CD8-positive, alpha-beta memory T cell (primary cell): Measurements from ENCODE around the gene NPY2R. TPM values are rescaled to one million over a fixed set of nuclear protein-coding genes. Genes with fewer than 3 reads are reported as not detected.

Experiments used
- CTCF ChIA-PET: fragments of 350-600 bp; sonication (Branson Sonifier 250); formaldehyde crosslinking; loops from one replicate; lab custom pipeline; 2021; ENCODE audit warnings: antibody characterized with exemption; lab: Charles Lee
- POLR2A ChIA-PET: fragments of 350-600 bp; sonication (Branson Sonifier 250); formaldehyde crosslinking; loops from one replicate; lab custom pipeline; 2021; ENCODE audit warnings: antibody characterized with exemption; lab: Charles Lee
- DNase-seq, 5 donors: peaks; one replicate each; pipeline versions ENCODE4 v3.0.0 to v3.0.0-alpha.2; 2020 to 2022; ENCODE audit warnings: mixed read lengths in 1 of 5
- H3K27ac ChIP-seq: one replicate; pipeline ENCODE4 v1.7.0; 2013; ENCODE audit warnings: low read depth, mild to moderate bottlenecking, low read length, moderate library complexity
- H3K27me3 ChIP-seq: 2 replicates; pipeline ENCODE4 v1.7.0; 2013; ENCODE audit warnings: low read length, mild to moderate bottlenecking; ENCODE audit not compliant: insufficient read depth, poor library complexity, severe bottlenecking
- H3K36me3 ChIP-seq: 2 replicates; pipeline ENCODE4 v1.7.0; 2013; ENCODE audit warnings: mild to moderate bottlenecking, low read length, moderate library complexity; ENCODE audit not compliant: insufficient read depth
- H3K4me1 ChIP-seq: 2 replicates; pipeline ENCODE4 v1.7.0; 2013; ENCODE audit warnings: mild to moderate bottlenecking, low read length, moderate library complexity; ENCODE audit not compliant: insufficient read depth
- H3K4me3 ChIP-seq: 2 replicates; pipeline ENCODE4 v1.7.0; 2013; ENCODE audit warnings: mild to moderate bottlenecking, low read length
- H3K9me3 ChIP-seq: 2 replicates; pipeline ENCODE4 v1.7.0; 2013; ENCODE audit warnings: mild to moderate bottlenecking, low read length
- H3K27ac Mint-ChIP-seq, 8 donors: one replicate each; pipeline ENCODE4 v1.8.0; 2020 to 2021; ENCODE audit warnings: mixed read lengths in 8 of 8, mild to moderate bottlenecking in 6 of 8, inconsistent platforms in 3 of 8, moderate library complexity in 3 of 8
- H3K27me3 Mint-ChIP-seq, 2 donors: one replicate each; pipeline ENCODE4 v1.8.0; 2020 to 2021; ENCODE audit warnings: mixed read lengths in 2 of 2, mild to moderate bottlenecking in 1 of 2, moderate library complexity in 1 of 2
- H3K36me3 Mint-ChIP-seq, 3 donors: one replicate each; pipeline ENCODE4 v1.8.0; 2020 to 2021; ENCODE audit warnings: mixed read lengths in 3 of 3, inconsistent platforms in 1 of 3, mild to moderate bottlenecking in 1 of 3
- H3K4me1 Mint-ChIP-seq, 3 donors: one replicate each; pipeline ENCODE4 v1.8.0; 2020 to 2021; ENCODE audit warnings: mixed read lengths in 3 of 3, inconsistent platforms in 1 of 3, mild to moderate bottlenecking in 1 of 3
- H3K4me3 Mint-ChIP-seq, 7 donors: one replicate each; pipeline ENCODE4 v1.8.0; 2020 to 2021; ENCODE audit warnings: mixed read lengths in 7 of 7, mild to moderate bottlenecking in 6 of 7, moderate library complexity in 4 of 7, inconsistent platforms in 2 of 7
- H3K9me3 Mint-ChIP-seq, 5 donors: one replicate each; pipeline ENCODE4 v1.8.0; 2020 to 2022; ENCODE audit warnings: mixed read lengths in 5 of 5, mild to moderate bottlenecking in 3 of 5, moderate library complexity in 2 of 5, inconsistent platforms in 1 of 5
- polyA plus RNA-seq: library from polyadenylated mRNA; unstranded; fragments of 300-500 nt; fragmentation: Illumina TruSeq; gene quantifications from one replicate; pipeline ENCODE4 v1.2.3, GENCODE V29; 2021
- total RNA-seq, 2 experiments: library from RNA; stranded (reverse); gene quantifications; one replicate each; pipeline ENCODE4 v1.2.3, GENCODE V29; 2021

NPY2R gene
- total and polyA plus RNA-seq, 3 experiments from 2014 or later: not detected

DNA sequence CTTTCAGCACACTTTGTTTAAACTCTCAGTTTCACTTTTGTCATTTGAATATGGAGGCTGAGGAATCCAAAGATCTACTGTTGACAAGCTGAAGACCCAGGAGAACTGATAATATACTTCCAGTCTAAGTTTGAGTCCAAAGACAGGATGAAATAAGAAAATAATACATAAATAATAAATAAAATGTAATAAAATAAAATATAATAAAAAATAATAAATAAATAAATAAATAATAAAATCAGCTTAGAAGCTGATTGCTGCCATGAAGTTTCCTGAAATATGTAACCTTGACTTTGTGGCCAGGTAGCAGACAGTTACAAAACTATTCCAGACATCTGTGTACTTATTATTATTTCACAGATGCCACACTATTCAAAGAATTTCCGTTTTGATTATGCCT lies 55.0 kb downstream of the NPY2R start:
- peaks cover 0 to 2% (median 0%) of the 10 kb centered on the region in 5 donors for H3K9me3 Mint-ChIP-seq
- no peaks in the 10 kb centered on the region for H3K36me3 Mint-ChIP-seq
- DNase-seq: no peak
- Histone ChIP-seq H3K4me1 (no peaks in the 10 kb centered on the region), H3K27me3 (no peaks in the 10 kb centered on the region), H3K4me3 (no peak overlapping the region), H3K9me3 (no peaks in the 10 kb centered on the region), H3K36me3 (no peaks in the 10 kb centered on the region), H3K27ac (no peak overlapping the region)
- H3K27ac Mint-ChIP-seq: no peak overlapping the region
- CTCF ChIA-PET: no interaction called here
- POLR2A ChIA-PET: no interaction called here
- H3K4me3 Mint-ChIP-seq: no peak overlapping the region
- H3K27me3 Mint-ChIP-seq: no peaks in the 10 kb centered on the region
- no peaks in the 10 kb centered on the region for H3K4me1 Mint-ChIP-seq

- H3K36me3 Mint-ChIP-seq: no peaks in the 10 kb centered on the region
- Histone ChIP-seq H3K4me1 (no peaks in the 10 kb centered on the region), H3K9me3 (no peaks in the 10 kb centered on the region), H3K27me3 (no peaks in the 10 kb centered on the region), H3K36me3 (no peaks in the 10 kb centered on the region), H3K4me3 (no peak overlapping the region), H3K27ac (no peak overlapping the region)
- ChIA-PET POLR2A (no interaction called here), CTCF (no interaction called here)
- H3K27me3 Mint-ChIP-seq: no peaks in the 10 kb centered on the region
- peaks cover 0 to 2% (median 0%) of the 10 kb centered on the region in 5 donors for H3K9me3 Mint-ChIP-seq
- no peak overlapping the region for H3K27ac Mint-ChIP-seq
- H3K4me1 Mint-ChIP-seq: no peaks in the 10 kb centered on the region
- DNase-seq: no peak
- no peak overlapping the region for H3K4me3 Mint-ChIP-seq
These were observed 56.7 kb downstream of the NPY2R start for GRCh38 chr4:155265113-155265512.

Other genes starting within 250 kb of the NPY2R start
- gene MAP9, start 168.3 kb downstream of the NPY2R start, total RNA-seq: 10 to 100 TPM; 10.9 to 12.0 TPM
- 7.7 TPM for gene MAP9, start 168.3 kb downstream of the NPY2R start, polyA plus RNA-seq